ENCODE measurements around the gene TPSAB1.

The TPSAB1 gene

DNA sequence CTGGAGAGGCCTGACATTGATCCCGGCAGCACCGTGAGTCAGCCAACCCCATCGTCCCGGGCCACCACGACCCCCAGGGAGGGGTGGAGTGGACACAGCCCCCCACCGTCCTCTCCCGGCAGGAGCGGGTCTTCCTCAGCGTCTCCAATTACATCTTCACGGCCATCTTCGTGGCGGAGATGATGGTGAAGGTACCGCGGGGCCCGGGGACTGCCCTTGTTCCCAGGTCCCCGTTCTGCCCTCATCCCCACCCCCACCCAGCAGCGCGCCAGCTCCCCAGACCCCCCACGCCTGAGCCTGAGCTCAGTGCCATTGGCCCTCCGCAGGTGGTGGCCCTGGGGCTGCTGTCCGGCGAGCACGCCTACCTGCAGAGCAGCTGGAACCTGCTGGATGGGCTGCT is 30.0 kb upstream of the TPSAB1 start:
- no peak for DNase-seq (ENCODE audit: low spot score)

- DNase-seq (ENCODE audit: low spot score): no peak
Measured at GRCh38 chr16:1211451-1212268, 28.8 kb upstream of the TPSAB1 start.

- DNase-seq (ENCODE audit: low spot score): no peak
Measured at GRCh38 chr16:1212616-1213194, 27.8 kb upstream of the TPSAB1 start.

DNA sequence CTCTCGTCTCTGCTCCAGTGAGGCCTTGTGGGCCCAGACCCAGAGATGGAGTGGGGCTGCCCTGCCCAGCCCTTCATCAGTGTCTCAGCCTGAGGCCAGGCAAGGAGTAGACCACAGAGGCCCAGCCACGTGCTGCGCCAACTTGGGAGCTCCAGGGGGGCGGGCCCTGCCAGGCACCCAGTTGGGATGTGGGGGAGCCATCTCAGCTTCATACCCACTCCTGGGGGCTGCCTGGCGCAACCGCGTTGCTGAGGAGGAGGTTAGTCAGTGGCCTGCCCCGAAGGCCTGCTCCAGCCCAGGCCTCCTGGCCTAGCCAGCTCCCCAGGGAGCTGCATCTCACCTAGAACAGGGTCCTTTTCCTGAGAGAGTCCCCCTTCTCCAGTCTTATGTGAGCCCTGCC is 27.3 kb upstream of the TPSAB1 start:
- DNase-seq (ENCODE audit: low spot score): no peak

DNA sequence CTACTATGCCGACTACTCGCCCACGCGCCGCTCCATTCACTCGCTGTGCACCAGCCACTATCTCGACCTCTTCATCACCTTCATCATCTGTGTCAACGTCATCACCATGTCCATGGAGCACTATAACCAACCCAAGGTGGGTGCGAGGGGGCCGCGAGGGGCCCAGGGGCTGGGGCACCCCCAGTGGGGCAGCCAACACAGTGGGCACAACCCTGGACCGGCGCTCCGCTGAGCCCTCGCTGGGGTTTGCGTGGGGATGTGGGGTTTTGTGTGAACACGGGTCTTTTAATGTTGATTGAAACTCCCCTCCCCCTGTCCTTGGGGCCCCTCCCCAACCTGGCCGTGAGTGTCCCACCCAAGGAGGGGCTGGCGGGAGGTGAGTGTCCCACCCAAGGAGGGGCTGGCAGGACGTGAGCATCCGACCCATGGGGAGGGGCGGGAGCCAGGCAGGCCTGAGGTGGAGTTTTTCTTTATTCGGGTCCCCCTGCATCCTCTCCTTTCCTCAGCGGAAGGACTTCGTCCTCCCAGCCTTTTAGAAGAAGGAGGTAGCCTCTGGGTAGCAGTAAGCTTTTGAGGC is 26.6 kb upstream of the TPSAB1 start:
- DNase-seq (ENCODE audit: low spot score): no peak

DNA sequence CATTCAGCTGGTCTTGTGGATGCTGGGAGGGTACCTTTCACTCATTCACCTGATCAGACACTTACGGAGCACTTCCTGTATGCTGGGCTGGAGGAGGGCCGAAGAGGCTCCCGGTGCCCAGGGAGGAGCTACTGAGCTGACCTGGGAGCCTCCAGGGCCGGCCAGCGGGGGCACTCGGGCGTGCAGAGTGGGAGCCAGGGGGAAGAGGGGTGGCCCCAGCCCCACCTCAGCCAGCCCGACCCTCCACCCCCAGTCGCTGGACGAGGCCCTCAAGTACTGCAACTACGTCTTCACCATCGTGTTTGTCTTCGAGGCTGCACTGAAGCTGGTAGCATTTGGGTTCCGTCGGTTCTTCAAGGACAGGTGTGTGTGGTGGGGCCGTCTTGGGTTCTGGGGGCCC is 25.8 kb upstream of the TPSAB1 start:
- DNase-seq (ENCODE audit: low spot score): no peak

GRCh38 chr16:1215574-1216295 is 24.8 kb upstream of the TPSAB1 start:
- DNase-seq (ENCODE audit: low spot score): no peak

DNA sequence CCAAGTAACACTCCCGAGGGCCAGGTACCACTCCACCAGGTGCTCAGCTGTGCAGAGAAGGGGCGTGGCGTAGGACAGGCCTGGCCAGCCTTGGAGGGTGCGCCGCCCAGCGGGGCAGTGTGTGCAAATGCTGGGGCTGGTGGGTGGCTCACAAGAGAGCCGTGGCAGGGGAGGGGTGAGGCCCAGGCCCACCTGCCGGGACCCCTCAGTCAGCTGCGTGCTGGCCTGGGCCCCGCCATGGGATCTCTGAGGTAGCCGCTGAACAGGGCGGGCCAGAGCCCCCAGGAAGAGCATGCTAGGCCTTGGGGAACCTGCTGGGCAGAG is 24.2 kb upstream of the TPSAB1 start:
- no peak for DNase-seq (ENCODE audit: low spot score)

DNA sequence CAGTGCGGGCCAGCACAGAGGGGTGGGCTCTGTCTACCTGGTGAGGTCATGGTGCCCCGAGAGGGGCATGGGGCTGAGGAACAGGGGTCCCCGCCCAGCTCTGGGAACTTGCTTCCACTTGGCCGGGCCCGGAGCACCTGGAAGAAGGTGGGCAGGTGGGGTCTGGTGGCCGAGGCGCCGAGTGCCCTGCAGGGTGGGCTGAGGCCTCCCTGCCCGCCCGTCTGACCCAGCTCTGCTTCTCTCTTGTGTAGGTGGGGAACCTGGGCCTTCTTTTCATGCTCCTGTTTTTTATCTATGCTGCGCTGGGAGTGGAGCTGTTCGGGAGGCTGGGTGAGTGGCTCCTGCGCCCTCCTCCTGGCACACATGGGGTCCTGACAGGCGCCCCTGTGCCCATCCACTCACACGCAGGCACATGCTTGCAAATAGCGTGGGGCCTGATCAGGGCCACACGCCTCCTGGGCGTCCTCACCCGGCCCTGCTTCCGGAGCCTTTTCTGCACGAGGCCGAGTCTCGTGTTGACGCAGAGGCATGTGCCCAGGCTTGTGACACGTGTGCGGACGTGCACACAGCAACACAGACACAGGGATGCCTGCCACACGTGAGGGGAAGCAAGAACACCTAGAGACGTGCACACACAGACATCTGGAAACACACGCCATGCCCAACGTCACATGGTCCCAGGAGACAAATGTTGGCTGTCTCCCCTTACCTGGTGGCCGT is 23.7 kb upstream of the TPSAB1 start:
- no peak for DNase-seq (ENCODE audit: low spot score)

DNA sequence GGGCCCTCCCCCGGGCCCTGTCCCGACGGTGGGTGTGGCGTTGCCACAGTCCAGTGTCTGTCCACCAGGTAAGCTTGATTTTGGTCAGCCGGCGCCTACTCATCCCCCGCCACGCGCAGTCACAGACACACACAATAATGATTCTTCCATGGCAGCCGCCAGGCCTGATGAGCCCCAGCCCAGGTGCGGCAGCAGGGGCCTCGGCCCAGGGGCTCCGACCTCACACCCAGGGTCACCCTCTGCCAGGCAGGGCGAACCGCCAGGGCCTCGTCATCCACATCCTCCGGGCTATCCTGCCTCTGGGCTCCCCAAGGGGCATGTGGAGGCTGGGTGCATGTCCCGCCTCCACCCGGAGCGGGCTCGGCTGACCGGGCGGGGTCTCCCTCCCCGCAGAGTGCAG is 23.0 kb upstream of the TPSAB1 start:
- DNase-seq (ENCODE audit: low spot score): no peak

- no peak for DNase-seq (ENCODE audit: low spot score)
Measured at GRCh38 chr16:1218061-1218929, 22.2 kb upstream of the TPSAB1 start.

GRCh38 chr16:1218930-1219611 is 21.4 kb upstream of the TPSAB1 start:
- DNase-seq (ENCODE audit: low spot score): no peak

DNA sequence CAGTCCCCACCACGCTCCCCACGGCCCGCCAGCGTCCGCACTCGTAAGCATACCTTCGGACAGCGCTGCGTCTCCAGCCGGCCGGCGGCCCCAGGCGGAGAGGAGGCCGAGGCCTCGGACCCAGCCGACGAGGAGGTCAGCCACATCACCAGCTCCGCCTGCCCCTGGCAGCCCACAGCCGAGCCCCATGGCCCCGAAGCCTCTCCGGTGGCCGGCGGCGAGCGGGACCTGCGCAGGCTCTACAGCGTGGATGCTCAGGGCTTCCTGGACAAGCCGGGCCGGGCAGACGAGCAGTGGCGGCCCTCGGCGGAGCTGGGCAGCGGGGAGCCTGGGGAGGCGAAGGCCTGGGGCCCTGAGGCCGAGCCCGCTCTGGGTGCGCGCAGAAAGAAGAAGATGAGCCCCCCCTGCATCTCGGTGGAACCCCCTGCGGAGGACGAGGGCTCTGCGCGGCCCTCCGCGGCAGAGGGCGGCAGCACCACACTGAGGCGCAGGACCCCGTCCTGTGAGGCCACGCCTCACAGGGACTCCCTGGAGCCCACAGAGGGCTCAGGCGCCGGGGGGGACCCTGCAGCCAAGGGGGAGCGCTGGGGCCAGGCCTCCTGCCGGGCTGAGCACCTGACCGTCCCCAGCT is 20.3 kb upstream of the TPSAB1 start:
- DNase-seq (ENCODE audit: low spot score): no peak

DNA sequence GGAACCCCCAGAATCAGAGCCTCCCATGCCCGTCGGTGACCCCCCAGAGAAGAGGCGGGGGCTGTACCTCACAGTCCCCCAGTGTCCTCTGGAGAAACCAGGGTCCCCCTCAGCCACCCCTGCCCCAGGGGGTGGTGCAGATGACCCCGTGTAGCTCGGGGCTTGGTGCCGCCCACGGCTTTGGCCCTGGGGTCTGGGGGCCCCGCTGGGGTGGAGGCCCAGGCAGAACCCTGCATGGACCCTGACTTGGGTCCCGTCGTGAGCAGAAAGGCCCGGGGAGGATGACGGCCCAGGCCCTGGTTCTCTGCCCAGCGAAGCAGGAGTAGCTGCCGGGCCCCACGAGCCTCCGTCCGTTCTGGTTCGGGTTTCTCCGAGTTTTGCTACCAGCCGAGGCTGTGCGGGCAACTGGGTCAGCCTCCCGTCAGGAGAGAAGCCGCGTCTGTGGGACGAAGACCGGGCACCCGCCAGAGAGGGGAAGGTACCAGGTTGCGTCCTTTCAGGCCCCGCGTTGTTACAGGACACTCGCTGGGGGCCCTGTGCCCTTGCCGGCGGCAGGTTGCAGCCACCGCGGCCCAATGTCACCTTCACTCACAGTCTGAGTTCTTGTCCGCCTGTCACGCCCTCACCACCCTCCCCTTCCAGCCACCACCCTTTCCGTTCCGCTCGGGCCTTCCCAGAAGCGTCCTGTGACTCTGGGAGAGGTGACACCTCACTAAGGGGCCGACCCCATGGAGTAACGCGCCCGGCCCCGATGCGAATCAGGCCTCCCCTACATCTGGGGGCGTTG is 19.5 kb upstream of the TPSAB1 start:
- no peak for DNase-seq (ENCODE audit: low spot score)

DNA sequence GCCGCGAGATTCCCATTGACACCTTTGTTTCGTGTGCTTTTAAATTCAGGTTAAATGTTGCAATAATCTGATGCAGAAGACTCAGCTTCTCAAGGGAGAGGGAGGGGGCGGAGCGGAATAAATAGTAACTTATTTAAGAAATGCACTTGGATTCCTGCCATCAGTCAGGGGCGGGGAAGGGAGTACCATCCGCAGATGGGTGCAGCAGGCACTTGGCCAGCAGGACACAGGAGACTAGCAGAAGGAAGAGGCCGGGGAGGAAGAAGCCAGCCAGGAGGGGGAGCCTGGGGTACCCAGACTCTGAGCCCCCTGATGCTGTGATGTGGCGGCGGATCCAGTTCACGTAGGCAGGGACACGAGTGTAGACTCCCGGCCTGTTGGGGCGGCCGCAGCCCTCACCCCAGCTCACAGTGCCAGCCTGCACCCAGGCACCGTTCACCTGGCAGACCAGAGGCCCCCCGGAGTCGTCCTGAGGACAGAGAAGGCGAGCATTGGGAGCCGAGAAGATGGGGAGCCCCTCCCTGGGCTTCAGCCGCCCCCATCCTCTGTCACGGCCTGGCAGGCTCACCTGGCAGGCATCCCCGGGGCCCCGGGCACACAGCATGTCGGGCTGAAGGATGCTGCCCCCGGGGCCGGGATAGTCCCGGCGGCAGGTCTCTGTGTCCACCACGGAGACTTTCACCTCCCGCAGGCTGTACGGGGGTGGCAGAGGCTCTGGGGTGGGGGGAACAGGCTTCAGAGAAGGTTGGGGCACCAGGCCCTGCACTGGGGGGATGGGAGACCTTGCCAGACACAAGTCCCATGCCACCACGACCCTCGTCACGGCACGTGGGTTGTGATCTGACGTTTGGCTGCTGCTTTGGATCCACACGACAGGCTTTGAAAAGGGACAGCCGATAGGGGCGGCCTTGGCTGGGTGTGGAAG is 18.6 kb upstream of the TPSAB1 start:
- DNase-seq (ENCODE audit: low spot score): no peak

GRCh38 chr16:1222553-1223354 is 17.8 kb upstream of the TPSAB1 start:
- no peak for DNase-seq (ENCODE audit: low spot score)
